ENCODE measurements around the gene ACOT7. TPM values are rescaled to one million over a fixed set of nuclear protein-coding genes. Genes with fewer than 3 reads are reported as not detected.

ACOT7 gene
- total and polyA plus RNA-seq, 2 donors (not counting 1 experiment from before 2014, with no cell fraction given), result 4.2 to 4.6 TPM

- peaks cover 0 to 12% (median 0%) of the 10 kb centered on the region in 3 donors for H3K9me3 ChIP-seq (ENCODE audit: control extremely low read depth in 1 of 3, control insufficient read depth in 2 of 3, insufficient read depth in 1 of 3, low read length in 2 of 3)
- peak overlapping the region in 3 of 5 experiments; percentile 5 to 37 (median 23) for H3K4me3 ChIP-seq (ENCODE audit: control extremely low read depth in 1 of 5, extremely low read depth in 1 of 5, insufficient read depth in 1 of 5, low read depth in 2 of 5, low read length in 4 of 5)
- H3K4me1 Mint-ChIP-seq, result peaks cover 15% of the 10 kb centered on the region
- no peak for TF ChIP-seq EZH2 (IDR thresholded peaks at IDR 0.05; ENCODE audit: borderline replicate concordance, insufficient read depth, low read depth, low read length, poor library complexity, severe bottlenecking)
- TF ChIP-seq CTCF (IDR thresholded peaks at IDR 0.05), result no peak
- peaks cover 0 to 66% (median 31%) of the 10 kb centered on the region in 4 experiments for H3K27me3 ChIP-seq (replicated peaks in 1 of 4; ENCODE audit: control extremely low read depth in 1 of 4, control insufficient read depth in 3 of 4, insufficient read depth in 4 of 4, low read length in 3 of 4)
- ChIA-PET POLR2A (no interaction called here), CTCF (interaction anchor here (0.8 to 6.1 kb wide), 10 partner anchors 8 to 221 kb away, joined by 3 to 53 read pairs (median 4); partner anchors contain the start of gene PLEKHG5)
- peak overlapping the region; percentile 69 for H2AFZ ChIP-seq (ENCODE audit: insufficient read depth, low read depth, low read length, poor library complexity, severe bottlenecking)
- H3K4me1 ChIP-seq (ENCODE audit: control insufficient read depth in 2 of 2, insufficient read depth in 2 of 2, low read length in 2 of 2), result peaks cover 27 to 41% of the 10 kb centered on the region in 2 donors
- H3K79me2 ChIP-seq (ENCODE audit: control insufficient read depth, insufficient read depth, low read length), result no peaks in the 10 kb centered on the region
- ATAC-seq (ENCODE audit: low read depth) (no peak), DNase-seq (no peak)
- H3K4me2 ChIP-seq (replicated peaks; ENCODE audit: low read depth, low read length, poor library complexity, severe bottlenecking), result peak overlapping the region; percentile 77
- 9% methylated on average over 35 of the region's 35 CpGs for WGBS (ENCODE audit: insufficient coverage)
- no peak overlapping the region for H3K27ac Mint-ChIP-seq
- no peaks in the 10 kb centered on the region for H4K20me1 ChIP-seq (ENCODE audit: control insufficient read depth, insufficient read depth, low read length, poor library complexity, severe bottlenecking)
- H3K9ac ChIP-seq (ENCODE audit: low read length), result peak overlapping the region; percentile 25
- H3K27ac ChIP-seq (ENCODE audit: low read length in 2 of 2), result no peak overlapping the region
- peaks cover 44% of the 10 kb centered on the region for H3K27me3 Mint-ChIP-seq
- H3K4me3 Mint-ChIP-seq, result peak overlapping the region; percentile 79
- H3K9me3 Mint-ChIP-seq (ENCODE audit: insufficient read depth), result no peaks in the 10 kb centered on the region
- no peaks in the 10 kb centered on the region for H3K36me3 ChIP-seq (replicated peaks in 1 of 2; ENCODE audit: control extremely low read depth in 1 of 2, control insufficient read depth in 1 of 2, extremely low read depth in 1 of 2, insufficient read depth in 2 of 2, low read length in 1 of 2)
- intact Hi-C loops (cut with micrococcal nuclease), result no loop called here
Measured at GRCh38 chr1:6424000-6424565, 30.5 kb upstream of the ACOT7 start.

GRCh38 chr1:6423321-6423999 lies 29.9 kb upstream of the ACOT7 start:
- H3K27ac ChIP-seq (ENCODE audit: low read length in 2 of 2), result no peak overlapping the region
- H3K4me3 ChIP-seq (ENCODE audit: control extremely low read depth in 1 of 5, extremely low read depth in 1 of 5, insufficient read depth in 1 of 5, low read depth in 2 of 5, low read length in 4 of 5), result peak overlapping the region in 3 of 5 experiments; percentile 1 to 37 (median 30)
- peak; percentile 69 for ATAC-seq (ENCODE audit: low read depth)
- H3K36me3 ChIP-seq (replicated peaks in 1 of 2; ENCODE audit: control extremely low read depth in 1 of 2, control insufficient read depth in 1 of 2, extremely low read depth in 1 of 2, insufficient read depth in 2 of 2, low read length in 1 of 2), result no peaks in the 10 kb centered on the region
- no peak for TF ChIP-seq EZH2 (IDR thresholded peaks at IDR 0.05; ENCODE audit: borderline replicate concordance, insufficient read depth, low read depth, low read length, poor library complexity, severe bottlenecking)
- TF ChIP-seq CTCF (IDR thresholded peaks at IDR 0.05), result peak; percentile 86
- DNase-seq, result peak; percentile 73
- intact Hi-C loops (cut with micrococcal nuclease), result no loop called here
- ChIA-PET CTCF (interaction anchor here (0.6 to 6.1 kb wide), 17 partner anchors 9 to 222 kb away, joined by 3 to 53 read pairs (median 4); partner anchors contain the start of gene PLEKHG5), POLR2A (no interaction called here)
- peaks cover 0 to 67% (median 32%) of the 10 kb centered on the region in 4 experiments for H3K27me3 ChIP-seq (replicated peaks in 1 of 4; ENCODE audit: control extremely low read depth in 1 of 4, control insufficient read depth in 3 of 4, insufficient read depth in 4 of 4, low read length in 3 of 4)
- peaks cover 27 to 43% of the 10 kb centered on the region in 2 donors for H3K4me1 ChIP-seq (ENCODE audit: control insufficient read depth in 2 of 2, insufficient read depth in 2 of 2, low read length in 2 of 2)
- Mint-ChIP-seq H3K27ac (no peak overlapping the region), H3K27me3 (peaks cover 43% of the 10 kb centered on the region), H3K9me3 (ENCODE audit: insufficient read depth) (no peaks in the 10 kb centered on the region), H3K4me1 (peaks cover 15% of the 10 kb centered on the region), H3K4me3 (peak overlapping the region; percentile 79)
- peak overlapping the region; percentile 25 for H3K9ac ChIP-seq (ENCODE audit: low read length)
- no peaks in the 10 kb centered on the region for H3K79me2 ChIP-seq (ENCODE audit: control insufficient read depth, insufficient read depth, low read length)
- peaks cover 0 to 12% (median 0%) of the 10 kb centered on the region in 3 donors for H3K9me3 ChIP-seq (ENCODE audit: control extremely low read depth in 1 of 3, control insufficient read depth in 2 of 3, insufficient read depth in 1 of 3, low read length in 2 of 3)
- peak overlapping the region; percentile 77 for H3K4me2 ChIP-seq (replicated peaks; ENCODE audit: low read depth, low read length, poor library complexity, severe bottlenecking)
- 9% methylated on average over 23 of the region's 24 CpGs for WGBS (ENCODE audit: insufficient coverage)
- peak overlapping the region; percentile 69 for H2AFZ ChIP-seq (ENCODE audit: insufficient read depth, low read depth, low read length, poor library complexity, severe bottlenecking)
- H4K20me1 ChIP-seq (ENCODE audit: control insufficient read depth, insufficient read depth, low read length, poor library complexity, severe bottlenecking), result no peaks in the 10 kb centered on the region
